Gastroesophageal sphincter (tissue), 3 donors: ENCODE results near the gene NAGPA.

ENCODE experiments used
- POLR2A ChIP-seq, 2 donors: fragments of 450-650 bp; IDR thresholded peaks; one replicate each; pipeline ENCODE4 v1.6.1; 2017; ENCODE audit warnings: antibody characterized with exemption in 2 of 2, mild to moderate bottlenecking in 2 of 2, moderate library complexity in 1 of 2
- POLR2AphosphoS5 ChIP-seq: sonication (generic); formaldehyde crosslinking; IDR thresholded peaks from one replicate; pipeline ENCODE4 v1.6.1; 2017; ENCODE audit warnings: antibody characterized with exemption
- TF ChIP-seq, protein P1 (sequence below), 4 experiments: fragments of 200-600 bp in 2 of 4; fragments of 450-650 bp in 2 of 4; sonication (generic) in 1 of 4; IDR thresholded peaks; one replicate each; pipeline ENCODE4 v1.5.1; 2017 to 2019; ENCODE audit warnings: antibody characterized with exemption in 4 of 4, mild to moderate bottlenecking in 2 of 4, moderate library complexity in 2 of 4

- TF ChIP-seq POLR2A (IDR thresholded peaks at IDR 0.05), result no peak
- TF ChIP-seq, protein P1, sequence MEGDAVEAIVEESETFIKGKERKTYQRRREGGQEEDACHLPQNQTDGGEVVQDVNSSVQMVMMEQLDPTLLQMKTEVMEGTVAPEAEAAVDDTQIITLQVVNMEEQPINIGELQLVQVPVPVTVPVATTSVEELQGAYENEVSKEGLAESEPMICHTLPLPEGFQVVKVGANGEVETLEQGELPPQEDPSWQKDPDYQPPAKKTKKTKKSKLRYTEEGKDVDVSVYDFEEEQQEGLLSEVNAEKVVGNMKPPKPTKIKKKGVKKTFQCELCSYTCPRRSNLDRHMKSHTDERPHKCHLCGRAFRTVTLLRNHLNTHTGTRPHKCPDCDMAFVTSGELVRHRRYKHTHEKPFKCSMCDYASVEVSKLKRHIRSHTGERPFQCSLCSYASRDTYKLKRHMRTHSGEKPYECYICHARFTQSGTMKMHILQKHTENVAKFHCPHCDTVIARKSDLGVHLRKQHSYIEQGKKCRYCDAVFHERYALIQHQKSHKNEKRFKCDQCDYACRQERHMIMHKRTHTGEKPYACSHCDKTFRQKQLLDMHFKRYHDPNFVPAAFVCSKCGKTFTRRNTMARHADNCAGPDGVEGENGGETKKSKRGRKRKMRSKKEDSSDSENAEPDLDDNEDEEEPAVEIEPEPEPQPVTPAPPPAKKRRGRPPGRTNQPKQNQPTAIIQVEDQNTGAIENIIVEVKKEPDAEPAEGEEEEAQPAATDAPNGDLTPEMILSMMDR (IDR thresholded peaks at IDR 0.05), result no peak
- no peak for TF ChIP-seq POLR2AphosphoS5
Measured at GRCh38 chr16:4984174-4984990, 49.4 kb downstream of the NAGPA start.
